MM.1S (cell line): ENCODE data around the gene GMPR.

ENCODE experiments used
- EZH2 ChIP-seq: fragments of 300-600 bp; sonication (generic); optimal IDR thresholded peaks from 2 replicates; pipeline ENCODE3; 2017; ENCODE audit warnings: low read depth, mild to moderate bottlenecking, antibody characterized with exemption, low read length, mixed read lengths
- EZH2phosphoT487 ChIP-seq: fragments of 300-600 bp; sonication (generic); IDR thresholded peaks from 2 replicates; pipeline ENCODE4 v1.6.1; 2018; ENCODE audit warnings: antibody characterized with exemption, low read length
- TF ChIP-seq, protein P1 (sequence below): fragments of 300-600 bp; sonication (generic); IDR thresholded peaks from 2 replicates; pipeline ENCODE4 v1.5.1; 2016; ENCODE audit warnings: antibody characterized with exemption, low read length, mixed read lengths

DNA sequence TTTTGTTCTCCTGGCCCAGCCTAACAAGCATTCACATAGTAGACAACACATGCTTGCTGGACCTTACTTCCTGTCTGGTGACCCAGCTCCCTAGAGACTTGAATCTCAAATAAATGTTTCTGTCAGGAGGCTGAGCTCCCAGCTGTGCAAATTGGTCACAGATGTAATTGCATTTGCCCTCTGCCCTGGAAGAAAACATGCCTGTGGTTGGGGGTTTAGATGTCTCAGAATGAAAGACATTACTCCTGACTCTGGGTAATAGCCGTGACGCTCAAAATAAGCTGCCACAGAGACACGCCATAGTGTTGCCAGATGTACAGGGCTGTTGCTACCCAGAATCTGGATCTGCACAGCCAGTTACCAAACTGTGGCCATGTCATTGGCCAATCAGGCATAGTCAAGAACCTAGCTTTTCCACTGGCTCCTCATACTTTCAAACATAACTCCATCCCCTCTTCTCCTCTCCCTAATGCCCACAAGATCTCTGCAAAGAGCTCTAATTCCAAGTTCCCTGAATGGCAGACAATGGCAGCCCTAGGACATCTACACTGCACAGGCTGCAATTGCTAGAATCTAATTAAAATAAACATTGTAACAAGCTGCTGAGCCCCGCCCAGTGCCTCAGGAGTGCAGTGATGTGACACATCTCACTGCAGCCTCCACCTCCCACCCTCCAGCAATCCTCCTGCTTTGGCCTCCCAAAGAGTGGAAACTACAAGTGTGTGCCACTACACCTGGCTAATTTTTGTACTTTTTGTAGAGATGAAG, 32.8 kb upstream of the GMPR start:
- TF ChIP-seq, protein P1, sequence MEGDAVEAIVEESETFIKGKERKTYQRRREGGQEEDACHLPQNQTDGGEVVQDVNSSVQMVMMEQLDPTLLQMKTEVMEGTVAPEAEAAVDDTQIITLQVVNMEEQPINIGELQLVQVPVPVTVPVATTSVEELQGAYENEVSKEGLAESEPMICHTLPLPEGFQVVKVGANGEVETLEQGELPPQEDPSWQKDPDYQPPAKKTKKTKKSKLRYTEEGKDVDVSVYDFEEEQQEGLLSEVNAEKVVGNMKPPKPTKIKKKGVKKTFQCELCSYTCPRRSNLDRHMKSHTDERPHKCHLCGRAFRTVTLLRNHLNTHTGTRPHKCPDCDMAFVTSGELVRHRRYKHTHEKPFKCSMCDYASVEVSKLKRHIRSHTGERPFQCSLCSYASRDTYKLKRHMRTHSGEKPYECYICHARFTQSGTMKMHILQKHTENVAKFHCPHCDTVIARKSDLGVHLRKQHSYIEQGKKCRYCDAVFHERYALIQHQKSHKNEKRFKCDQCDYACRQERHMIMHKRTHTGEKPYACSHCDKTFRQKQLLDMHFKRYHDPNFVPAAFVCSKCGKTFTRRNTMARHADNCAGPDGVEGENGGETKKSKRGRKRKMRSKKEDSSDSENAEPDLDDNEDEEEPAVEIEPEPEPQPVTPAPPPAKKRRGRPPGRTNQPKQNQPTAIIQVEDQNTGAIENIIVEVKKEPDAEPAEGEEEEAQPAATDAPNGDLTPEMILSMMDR: no peak
- TF ChIP-seq EZH2 (no peak), EZH2phosphoT487 (no peak)
